PC-3 (cell line): ENCODE results near the gene TRIM34.

Source experiments
- EZH2 ChIP-seq: fragments of 300-600 bp; sonication (generic); IDR thresholded peaks from one replicate; pipeline ENCODE4 v1.6.1; 2017; ENCODE audit warnings: antibody characterized with exemption, mild to moderate bottlenecking, low read length; ENCODE audit not compliant: unreplicated experiment
- EZH2phosphoT487 ChIP-seq: fragments of 300-600 bp; sonication (generic); IDR thresholded peaks from 2 replicates; pipeline ENCODE4 v1.6.1; 2018; ENCODE audit warnings: mild to moderate bottlenecking, antibody characterized with exemption, low read length, borderline replicate concordance
- TF ChIP-seq, protein P1 (sequence below): fragments of 300-600 bp; sonication (generic); conservative IDR thresholded peaks from 2 replicates; pipeline ENCODE4 v1.5.1; 2017; ENCODE audit warnings: antibody characterized with exemption, low read depth, mild to moderate bottlenecking, low read length

DNA sequence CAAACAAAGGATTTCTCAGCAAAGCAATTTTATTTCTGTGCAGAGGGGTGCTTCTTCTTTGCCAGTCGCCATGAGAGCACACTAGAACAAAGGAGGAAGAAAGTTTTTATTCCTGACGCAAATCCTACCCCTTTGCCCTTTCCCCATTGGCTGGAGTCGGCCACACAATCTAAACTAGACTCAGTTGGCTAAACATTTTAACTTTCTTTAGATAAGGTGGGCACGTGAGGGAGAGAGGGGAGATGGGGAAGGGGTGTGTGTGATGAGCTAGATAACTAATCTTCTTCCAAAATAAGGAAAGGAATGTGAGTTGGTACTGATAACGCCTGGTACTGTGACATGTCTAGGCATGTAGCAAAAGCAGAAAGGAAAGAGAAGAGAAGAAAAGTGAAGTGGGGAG, 65.4 kb downstream of the TRIM34 start:
- TF ChIP-seq, protein P1, sequence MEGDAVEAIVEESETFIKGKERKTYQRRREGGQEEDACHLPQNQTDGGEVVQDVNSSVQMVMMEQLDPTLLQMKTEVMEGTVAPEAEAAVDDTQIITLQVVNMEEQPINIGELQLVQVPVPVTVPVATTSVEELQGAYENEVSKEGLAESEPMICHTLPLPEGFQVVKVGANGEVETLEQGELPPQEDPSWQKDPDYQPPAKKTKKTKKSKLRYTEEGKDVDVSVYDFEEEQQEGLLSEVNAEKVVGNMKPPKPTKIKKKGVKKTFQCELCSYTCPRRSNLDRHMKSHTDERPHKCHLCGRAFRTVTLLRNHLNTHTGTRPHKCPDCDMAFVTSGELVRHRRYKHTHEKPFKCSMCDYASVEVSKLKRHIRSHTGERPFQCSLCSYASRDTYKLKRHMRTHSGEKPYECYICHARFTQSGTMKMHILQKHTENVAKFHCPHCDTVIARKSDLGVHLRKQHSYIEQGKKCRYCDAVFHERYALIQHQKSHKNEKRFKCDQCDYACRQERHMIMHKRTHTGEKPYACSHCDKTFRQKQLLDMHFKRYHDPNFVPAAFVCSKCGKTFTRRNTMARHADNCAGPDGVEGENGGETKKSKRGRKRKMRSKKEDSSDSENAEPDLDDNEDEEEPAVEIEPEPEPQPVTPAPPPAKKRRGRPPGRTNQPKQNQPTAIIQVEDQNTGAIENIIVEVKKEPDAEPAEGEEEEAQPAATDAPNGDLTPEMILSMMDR, result no peak
- TF ChIP-seq EZH2phosphoT487 (no peak), EZH2 (no peak)
